Measurements from ENCODE around the gene FBXO46.

GRCh38 chr19:45711851-45712698 lies 18.6 kb downstream of the FBXO46 start:
- TF ChIP-seq CTCF (IDR thresholded peaks at IDR 0.05) (no peak), POLR2AphosphoS5 (IDR thresholded peaks at IDR 0.05) (no peak)
